ENCODE data around the gene TMPO. TPM values are rescaled to one million over a fixed set of nuclear protein-coding genes. Genes with fewer than 3 reads are reported as not detected.

TMPO gene
- total and polyA plus RNA-seq, 2 experiments from 2014 or later, result 26.6 to 123 TPM

GRCh38 chr12:98582093-98582492 lies 66.7 kb downstream of the TMPO start:
- Histone ChIP-seq H3K27me3 (no peaks in the 10 kb centered on the region), H3K36me3 (no peaks in the 10 kb centered on the region), H3K4me3 (no peak overlapping the region), H3K9me3 (ENCODE audit: low read depth) (no peaks in the 10 kb centered on the region), H3K27ac (no peak overlapping the region), H3K4me1 (ENCODE audit: low read depth) (no peaks in the 10 kb centered on the region)
- DNase-seq (ENCODE audit: low read depth in 1 of 2, low spot score in 1 of 2), result peak in 1 of 2 donors; percentile 20
- no peak for TF ChIP-seq CTCF (IDR thresholded peaks at IDR 0.05; ENCODE audit: low read depth, low read length)

GRCh38 chr12:98587084-98587483 lies 71.7 kb downstream of the TMPO start:
- no peak for DNase-seq (ENCODE audit: low read depth in 1 of 2, low spot score in 1 of 2)

GRCh38 chr12:98591209-98591608 lies 75.8 kb downstream of the TMPO start:
- TF ChIP-seq CTCF (IDR thresholded peaks at IDR 0.05; ENCODE audit: low read depth, low read length), result no peak
- peaks cover 10% of the 10 kb centered on the region for H3K36me3 ChIP-seq
- no peak overlapping the region for H3K27ac ChIP-seq
- no peaks in the 10 kb centered on the region for H3K27me3 ChIP-seq
- H3K4me3 ChIP-seq, result no peak overlapping the region
- H3K4me1 ChIP-seq (ENCODE audit: low read depth), result peaks cover 14% of the 10 kb centered on the region
- DNase-seq (ENCODE audit: low read depth in 1 of 2, low spot score in 1 of 2), result peak in 1 of 2 donors; percentile 38
- no peaks in the 10 kb centered on the region for H3K9me3 ChIP-seq (ENCODE audit: low read depth)

More at GRCh38 chr12:98587084-98587483, 71.7 kb downstream of the TMPO start:
- TF ChIP-seq CTCF (IDR thresholded peaks at IDR 0.05; ENCODE audit: low read depth, low read length), result no peak
- Histone ChIP-seq H3K27me3 (no peaks in the 10 kb centered on the region), H3K27ac (no peak overlapping the region), H3K4me1 (ENCODE audit: low read depth) (no peaks in the 10 kb centered on the region), H3K9me3 (ENCODE audit: low read depth) (no peaks in the 10 kb centered on the region), H3K36me3 (no peaks in the 10 kb centered on the region), H3K4me3 (no peak overlapping the region)

GRCh38 chr12:98592825-98593322 lies 77.5 kb downstream of the TMPO start:
- Histone ChIP-seq H3K27me3 (no peaks in the 10 kb centered on the region), H3K4me1 (ENCODE audit: low read depth) (peaks cover 15% of the 10 kb centered on the region), H3K36me3 (peaks cover 21% of the 10 kb centered on the region), H3K27ac (peak overlapping the region; percentile 85), H3K4me3 (peak overlapping the region; percentile 12), H3K9me3 (ENCODE audit: low read depth) (no peaks in the 10 kb centered on the region)
- DNase-seq (ENCODE audit: low read depth in 1 of 2, low spot score in 1 of 2), result no peak
- TF ChIP-seq CTCF (IDR thresholded peaks at IDR 0.05; ENCODE audit: low read depth, low read length), result no peak

- peaks cover 27% of the 10 kb centered on the region for H3K36me3 ChIP-seq
- DNase-seq (ENCODE audit: low read depth in 1 of 2, low spot score in 1 of 2), result peak; percentile 98 to 99
- H3K4me1 ChIP-seq (ENCODE audit: low read depth), result peaks cover 15% of the 10 kb centered on the region
- H3K4me3 ChIP-seq, result peak within 1 kb of the TSS; percentile 96
- H3K27ac ChIP-seq, result peak within 1 kb of the TSS; percentile 97
- TF ChIP-seq CTCF (IDR thresholded peaks at IDR 0.05; ENCODE audit: low read depth, low read length), result no peak
- no peaks in the 10 kb centered on the region for H3K9me3 ChIP-seq (ENCODE audit: low read depth)
- no peaks in the 10 kb centered on the region for H3K27me3 ChIP-seq
Observed at GRCh38 chr12:98593351-98594049, 78.1 kb downstream of the TMPO start, which contains the start of gene SLC25A3. TSS of gene SLC25A3 (plus strand) at chr12:98593686. CDS start at chr12:98593979, 293 bp downstream.

All from cardiac muscle cell (in vitro differentiated cells and primary cell).